ENCODE measurements around the gene WNT1.

GRCh38 chr12:48930475-48930874 lies 47.6 kb upstream of the WNT1 start:
- no peak for TF ChIP-seq CTCF (conservative IDR thresholded peaks at IDR 0.05 in 1 of 2, IDR thresholded peaks at IDR 0.05 in 1 of 2; ENCODE audit: extremely low read depth in 1 of 2, insufficient read depth in 1 of 2, low read depth in 1 of 2, low read length in 2 of 2)
- TF ChIP-seq EZH2 (IDR thresholded peaks at IDR 0.05; ENCODE audit: borderline replicate concordance, low read length) = no peak

All from mammary epithelial cell (primary cell).